ENCODE measurements around the gene WNT4. TPM values are rescaled to one million over a fixed set of nuclear protein-coding genes. Genes with fewer than 3 reads are reported as not detected.

WNT4 gene
- total and polyA plus RNA-seq, 10 of the 15 experiments (the other 5 are each of a cell fraction or from before 2014, with no cell fraction given), result 0.01 TPM; not detected in 9

GRCh38 chr1:22131875-22132486 lies 10.9 kb downstream of the WNT4 start:
- CTCF ChIA-PET, result interaction anchor here (0.6 to 7.1 kb wide), 6 partner anchors 8 to 285 kb away, joined by 3 to 56 read pairs (median 6); no protein-coding TSS in a partner anchor
- Histone ChIP-seq H3K4me3 (no peak overlapping the region), H3K4me2 (ENCODE audit: control insufficient read depth, insufficient read depth) (no peak overlapping the region), H3K9me3 (replicated peaks; ENCODE audit: control insufficient read depth, insufficient read depth, low read length) (no peaks in the 10 kb centered on the region), H4K20me1 (ENCODE audit: control insufficient read depth, insufficient read depth) (no peaks in the 10 kb centered on the region), H3K27me3 (replicated peaks in 1 of 2; ENCODE audit: control insufficient read depth in 2 of 2, insufficient read depth in 2 of 2, low read length in 1 of 2) (no peaks in the 10 kb centered on the region), H2AFZ (ENCODE audit: control insufficient read depth, low read depth, low read length) (no peak overlapping the region), H3K36me3 (ENCODE audit: control insufficient read depth in 2 of 2, insufficient read depth in 2 of 2, low read length in 1 of 2) (no peaks in the 10 kb centered on the region), H3K9ac (ENCODE audit: control insufficient read depth, insufficient read depth, low read length) (no peak overlapping the region), H3K27ac (ENCODE audit: control insufficient read depth, insufficient read depth) (no peak overlapping the region), H3K4me1 (ENCODE audit: control insufficient read depth, insufficient read depth, low read length) (no peaks in the 10 kb centered on the region), H3K79me2 (ENCODE audit: control insufficient read depth, insufficient read depth, low read length) (no peaks in the 10 kb centered on the region)
- 16% methylated on average over 10 of the region's 10 CpGs for WGBS (ENCODE audit: insufficient coverage, insufficient replicate concordance, low lambda C conversion rate, missing lambda C conversion rate)
- no peak for DNase-seq (ENCODE audit: low read depth, low spot score)
- intact Hi-C loops (cut with micrococcal nuclease; ENCODE audit: unreplicated experiment) (loop anchor here (1.0 to 5.0 kb wide), 4 partner anchors 144 to 510 kb away; partner anchors contain the start of gene C1QC), in situ Hi-C loops (cut with MboI) (loop anchor here (5.0 kb wide), 3 partner anchors 145 to 515 kb away; no protein-coding TSS in a partner anchor)
- BruUV-seq (replicated peaks), result no TSS peak
- SMC1A ChIA-PET (ENCODE audit: uncharacterized antibody, unreplicated experiment), result interaction anchor here (1.2 to 1.7 kb wide), 4 partner anchors 41 to 299 kb away, joined by 3 to 8 read pairs (median 4); no protein-coding TSS in a partner anchor
- RAD21 ChIA-PET (ENCODE audit: unreplicated experiment), result interaction anchor here (0.7 to 6.5 kb wide), 6 partner anchors 12 to 283 kb away, joined by 3 to 49 read pairs (median 5); no protein-coding TSS in a partner anchor
- FAIRE-seq, result no peak
- ATAC-seq, result peak; percentile 95
- TF ChIP-seq RAD21 (IDR thresholded peaks at IDR 0.05; ENCODE audit: insufficient read depth, low read depth, low read length) (peak; percentile 98), SMC3 (IDR thresholded peaks at IDR 0.05; ENCODE audit: borderline replicate concordance, low read length) (peak; percentile 95), LARP7 (IDR thresholded peaks at IDR 0.05) (no peak; the same call in 1 of the 2 replicates), HDAC6 (IDR thresholded peaks at IDR 0.05; ENCODE audit: unreplicated experiment) (no peak), NFYA (IDR thresholded peaks at IDR 0.05; ENCODE audit: borderline replicate concordance, low read depth, low read length) (no peak), TCF12 (IDR thresholded peaks at IDR 0.05; ENCODE audit: low read depth, low read length) (0 out of 2 replicates have a peak, but pooled peaks have one; percentile 51), WRNIP1 (IDR thresholded peaks at IDR 0.05; ENCODE audit: borderline replicate concordance, low read depth, low read length) (no peak), NR2F1 (conservative IDR thresholded peaks at IDR 0.05) (0 out of 2 replicates have a peak, but pooled peaks have one; percentile 11), PBX3 (IDR thresholded peaks at IDR 0.05; ENCODE audit: insufficient replicate concordance, low read depth, low read length) (no peak), BHLHE40 (IDR thresholded peaks at IDR 0.05; ENCODE audit: borderline replicate concordance in 1 of 2, low read depth in 2 of 2, low read length in 1 of 2) (0 out of 4 replicates have a peak, but pooled peaks of 1 of the 2 experiments have one; percentile 9), CTCF (IDR thresholded peaks at IDR 0.05 in 2 of 3, conservative IDR thresholded peaks at IDR 0.05 in 1 of 3; ENCODE audit: control insufficient read depth in 2 of 3, extremely low read depth in 1 of 3, insufficient read depth in 1 of 3, low read depth in 3 of 3, low read length in 3 of 3) (peak; percentile 86 to 96 (median 94); a peak in 5 of 6 replicates), YY1 (IDR thresholded peaks at IDR 0.05; ENCODE audit: low read depth, low read length) (peak; percentile 55; the same call in 1 of the 2 replicates)
- POLR2A ChIA-PET, result no interaction called here
